Occipital lobe (tissue), 2 donors: ENCODE measurements around the gene RNF181. TPM values are rescaled to one million over a fixed set of nuclear protein-coding genes. Genes with fewer than 3 reads are reported as not detected.
"Not testable (repeated sequence)": the region's sequence is repeated elsewhere in the genome, so short reads cannot be mapped to it uniquely, and the experiment has no call there.

Experiments used
- DNase-seq: peaks from one replicate; lab custom pipeline; 2025; lab: John Stamatoyannopoulos, UW
- total RNA-seq: library from RNA; depleted of rRNA; stranded (reverse); fragments of >200 nt; gene quantifications from one replicate; pipeline ENCODE4 v1.2.3, GENCODE V29; 2014

RNF181 gene
- total RNA-seq, 1 donor from 2014 or later = 38.8 TPM

DNA sequence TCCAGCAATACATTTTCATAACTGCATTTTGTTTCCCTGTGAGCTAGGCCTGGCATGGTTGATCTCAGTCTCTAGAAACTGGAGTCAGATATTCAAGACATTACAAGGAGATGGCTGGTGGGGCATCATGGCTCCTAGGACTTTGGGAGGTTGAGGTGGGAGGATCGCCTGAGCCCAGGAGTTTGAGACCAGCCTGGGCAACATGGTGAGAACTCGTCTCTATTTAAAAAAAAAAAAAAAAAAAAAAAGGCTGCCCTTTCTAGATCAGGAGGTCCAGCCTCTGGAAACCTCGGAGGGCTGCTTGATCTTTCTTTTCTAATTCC, 18.5 kb upstream of the RNF181 start:
- no peak for DNase-seq

DNA sequence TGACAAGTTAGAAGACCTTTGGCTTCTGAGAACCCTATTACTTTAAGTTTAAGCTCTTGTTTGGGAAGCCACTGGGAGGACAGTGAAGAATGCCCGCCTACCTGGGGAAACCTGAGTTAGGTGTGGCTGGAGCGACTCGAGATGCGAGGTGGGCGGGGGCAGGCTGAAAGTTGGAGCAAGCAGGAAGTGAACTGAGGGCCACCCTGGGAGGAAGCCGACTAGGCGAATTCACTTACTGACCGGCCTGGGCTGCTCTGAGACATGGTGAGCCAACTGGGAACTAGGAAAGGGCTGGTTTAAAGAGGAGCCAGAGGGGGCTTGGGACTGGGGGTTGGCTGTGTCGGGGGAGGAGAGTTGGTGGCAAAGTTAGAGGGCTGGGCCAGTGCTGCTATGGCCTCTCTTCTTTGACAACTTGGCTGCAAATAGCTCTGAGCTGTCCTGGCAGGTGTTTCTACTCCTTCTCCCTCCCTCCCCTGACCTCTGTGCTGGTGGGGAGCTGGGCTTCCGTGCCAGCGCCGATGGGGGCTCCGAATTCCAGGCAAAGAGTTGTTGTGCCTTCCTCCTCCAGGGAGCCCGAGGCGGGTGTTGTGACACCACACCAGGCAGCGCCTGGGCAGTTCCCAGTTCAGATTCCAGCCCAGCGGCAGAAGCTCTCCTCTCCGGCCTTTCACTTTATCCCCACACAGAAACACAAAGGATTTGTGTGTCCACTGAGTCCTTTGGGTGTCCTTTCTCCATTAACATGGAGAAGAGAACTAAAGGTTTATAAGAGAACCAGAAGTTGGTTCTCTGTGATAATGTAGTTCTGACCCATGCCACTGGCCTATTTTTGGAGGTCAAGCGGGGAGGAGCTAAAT, 17.9 kb upstream of the RNF181 start, which contains the start of gene VAMP8:
TSS of gene VAMP8 (plus strand) at position 201 of the 857 bp plus-strand sequence. CDS start at position 262, 61 bp downstream.
- DNase-seq = no peak

DNA sequence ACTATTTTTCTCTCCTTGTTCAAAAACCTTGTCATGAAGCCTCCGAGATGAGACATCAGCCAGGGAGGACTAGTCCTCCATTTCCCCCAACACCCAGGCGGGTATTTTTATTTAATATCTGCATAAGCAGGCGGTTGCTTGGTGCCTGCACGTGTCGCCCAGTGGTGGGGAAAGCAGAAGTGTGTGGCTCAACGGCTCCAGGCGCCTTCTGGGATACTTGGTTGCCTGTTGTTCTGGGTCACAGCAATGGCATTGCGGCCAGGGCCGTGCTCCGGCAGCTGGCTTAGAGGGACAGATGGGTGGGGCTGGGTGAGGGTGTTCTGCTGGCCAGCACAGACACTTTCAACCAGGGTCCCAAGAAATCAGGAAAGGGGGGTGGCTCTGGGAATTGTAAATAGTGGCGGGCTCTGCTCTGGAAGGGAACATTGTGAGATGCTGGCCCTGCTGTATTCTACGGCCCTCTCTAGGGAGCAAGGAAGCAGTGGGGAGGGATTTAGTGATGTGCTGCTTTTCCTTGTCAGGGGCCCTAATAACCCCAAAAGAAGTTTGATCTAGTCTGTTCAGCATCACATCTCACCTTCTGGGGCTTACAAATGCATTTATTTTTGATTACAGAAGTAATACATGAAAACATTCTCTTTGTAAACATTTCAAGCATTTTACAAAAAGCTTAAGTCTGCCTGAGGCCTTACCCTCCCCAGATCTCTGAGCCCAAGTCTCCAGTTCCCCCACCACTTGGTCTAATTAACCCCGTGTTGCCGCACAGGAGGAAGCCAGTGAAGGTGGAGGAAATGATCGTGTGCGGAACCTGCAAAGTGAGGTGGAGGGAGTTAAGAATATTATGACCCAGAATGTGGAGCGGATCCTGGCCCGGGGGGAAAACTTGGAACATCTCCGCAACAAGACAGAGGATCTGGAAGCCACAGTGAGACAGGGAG, 17.0 kb upstream of the RNF181 start:
- no peak for DNase-seq

DNA sequence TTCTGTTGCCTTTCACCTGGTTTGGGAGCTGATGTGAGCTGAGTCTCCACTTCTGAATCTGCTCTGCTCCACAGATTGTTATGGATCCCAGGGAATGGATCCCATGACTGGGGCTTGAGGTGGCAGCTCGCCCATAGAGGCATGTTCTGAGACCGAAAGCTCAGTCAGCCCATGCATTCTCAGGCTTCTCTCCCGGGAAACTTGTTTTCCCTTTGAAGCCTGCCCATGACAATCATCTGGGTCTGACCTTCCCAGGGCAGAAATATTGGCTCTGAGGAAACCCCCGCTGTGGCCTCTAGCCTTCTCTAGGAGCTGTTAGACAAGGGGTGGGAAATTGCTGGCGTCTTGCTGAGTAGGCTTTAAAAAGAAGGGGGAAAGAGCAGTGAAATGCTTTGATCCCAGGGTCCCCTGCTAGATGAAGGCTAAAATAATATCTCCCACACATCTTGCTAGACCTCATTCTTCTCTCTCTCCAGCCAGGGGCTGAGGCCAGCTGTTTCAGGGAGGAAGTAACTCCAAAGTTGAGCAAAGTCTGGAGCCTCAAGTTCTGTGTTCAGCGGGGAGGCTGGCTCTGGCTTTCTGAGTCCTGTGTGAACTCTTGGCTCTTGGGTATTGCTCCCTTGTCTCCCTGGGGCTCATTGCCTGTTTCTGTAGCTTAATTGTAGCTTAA, 16.1 kb upstream of the RNF181 start:
- DNase-seq = no peak

- DNase-seq = no peak
These were observed 15.3 kb upstream of the RNF181 start for GRCh38 chr2:85580206-85580605.

DNA sequence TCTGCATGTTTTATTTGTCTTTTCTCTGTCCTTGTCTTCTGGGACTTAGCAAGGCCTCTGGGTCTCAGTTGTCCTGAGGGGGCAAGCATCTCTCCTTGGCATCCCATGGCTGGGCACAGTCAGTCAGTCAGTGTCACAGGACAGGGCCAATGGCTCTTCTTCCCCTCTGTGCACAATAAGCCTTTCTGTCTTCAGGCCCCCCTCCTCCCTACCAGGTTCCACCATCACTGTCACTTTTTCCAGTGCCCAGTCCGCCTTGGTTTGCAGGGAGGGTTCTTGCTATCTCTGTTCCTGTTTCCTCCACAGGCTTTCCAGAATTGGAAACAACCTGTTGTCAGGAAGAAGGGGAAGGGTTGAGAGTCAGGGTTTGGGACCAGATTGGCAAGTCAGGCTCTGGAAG, 13.1 kb upstream of the RNF181 start:
- no peak for DNase-seq

DNA sequence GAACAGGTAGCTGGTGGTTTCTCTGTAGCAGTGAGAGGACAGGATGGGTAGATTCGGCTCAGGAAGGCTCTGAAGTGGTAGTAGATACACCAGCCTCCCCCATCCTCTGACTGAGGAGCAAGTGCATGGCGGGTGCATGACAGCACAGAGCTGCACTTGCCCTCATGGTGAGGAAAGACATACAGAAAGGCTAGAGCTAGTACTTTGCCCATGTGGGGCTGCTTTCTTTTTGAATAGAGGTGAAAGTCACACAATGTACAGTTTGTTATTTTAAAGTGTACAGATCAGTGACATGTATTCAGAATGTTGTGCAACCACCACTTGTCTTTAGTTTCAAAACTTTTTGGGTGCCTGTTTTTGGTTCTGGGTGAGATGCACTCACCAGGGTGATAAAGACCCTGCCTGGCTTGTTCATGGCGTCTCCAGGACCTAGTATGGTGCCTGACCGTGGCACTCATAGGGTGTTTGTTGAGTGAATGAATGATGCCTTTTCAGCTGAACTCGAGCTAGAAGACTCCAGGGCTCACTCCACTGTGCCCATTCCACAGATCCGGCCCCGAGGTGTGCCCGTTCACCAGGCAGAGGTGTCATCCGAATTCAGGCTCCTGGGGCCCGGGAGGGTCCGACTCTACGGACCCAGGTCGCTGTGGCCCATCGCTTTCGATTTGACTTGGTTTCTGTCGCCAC, 11.7 kb upstream of the RNF181 start:
- no peak for DNase-seq

DNA sequence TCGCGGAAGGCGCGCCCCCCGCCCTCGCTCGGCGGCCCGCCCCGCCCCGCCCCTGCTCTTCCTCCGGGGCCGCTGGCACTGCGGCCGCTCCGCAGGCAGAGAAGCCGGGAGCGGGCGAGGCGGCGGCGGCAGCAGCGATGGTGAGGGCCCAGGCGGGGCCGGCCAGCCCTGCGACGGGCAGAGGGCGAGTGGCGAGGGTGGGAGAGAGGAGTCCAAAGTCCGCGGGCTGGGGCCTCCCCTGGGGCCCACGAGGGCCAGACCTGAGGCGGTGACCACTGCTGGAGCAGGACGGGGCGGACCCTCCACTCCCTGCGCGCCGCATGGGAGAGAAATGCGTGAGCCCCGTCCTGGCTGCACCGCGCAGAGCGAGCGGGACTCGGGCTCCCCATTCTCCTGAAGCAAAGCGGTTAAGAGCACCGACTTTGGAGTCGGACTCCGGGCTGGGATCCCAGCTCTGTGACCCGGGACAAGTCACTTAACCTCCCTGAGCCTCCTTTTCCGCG, 11.1 kb upstream of the RNF181 start, which contains the start of gene VAMP5:
TSS of gene VAMP5 (plus strand) at position 78 of the 503 bp plus-strand sequence. CDS start at position 138, 60 bp downstream.
- DNase-seq = no peak

DNA sequence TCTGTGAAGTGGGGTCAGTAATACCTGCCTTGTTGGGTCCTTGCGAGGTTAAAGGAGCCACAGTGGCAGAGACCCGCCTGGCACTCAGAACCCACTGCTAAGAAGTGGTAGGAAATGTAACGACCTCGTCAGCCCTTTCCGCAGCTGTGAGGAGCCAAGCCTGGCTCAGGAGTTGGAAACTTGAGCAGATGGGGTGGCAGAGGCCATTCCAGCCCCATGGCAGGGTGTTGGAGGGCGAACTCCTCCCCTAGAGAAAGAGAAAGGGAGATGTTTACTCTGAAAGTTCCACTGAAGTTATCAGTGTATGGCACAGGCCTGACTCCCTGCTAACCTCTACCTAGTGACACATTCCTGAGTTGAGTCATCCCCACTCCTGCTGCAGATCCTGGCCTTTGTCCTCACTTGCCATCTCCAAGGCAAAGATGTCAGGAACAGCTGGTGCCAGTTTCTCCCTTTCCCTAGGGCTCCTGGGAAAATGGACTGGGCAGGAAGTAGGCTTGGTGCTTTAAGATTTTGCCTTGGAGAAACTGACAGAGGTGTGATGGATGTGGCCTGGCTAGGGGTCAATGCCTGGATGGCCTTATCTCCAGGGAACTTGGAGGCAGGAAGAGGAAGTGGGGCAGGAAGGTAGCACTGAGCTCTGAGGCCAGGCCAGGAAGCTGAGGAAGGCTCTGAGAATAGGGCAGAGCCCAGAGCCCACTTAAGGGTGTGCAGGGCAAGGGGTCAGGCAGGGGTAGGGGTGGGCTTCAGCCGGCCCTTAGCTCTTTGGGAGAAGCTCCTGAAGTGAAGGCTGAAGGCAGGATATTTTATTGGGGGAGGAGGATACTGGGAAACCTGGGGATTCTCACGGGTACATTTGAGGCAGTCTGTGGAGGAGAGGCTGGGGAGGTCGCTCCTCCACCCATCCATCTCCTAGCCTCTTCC, 10.4 kb upstream of the RNF181 start:
- no peak for DNase-seq

GRCh38 chr2:85585781-85586105, 9.8 kb upstream of the RNF181 start:
- no peak for DNase-seq

DNA sequence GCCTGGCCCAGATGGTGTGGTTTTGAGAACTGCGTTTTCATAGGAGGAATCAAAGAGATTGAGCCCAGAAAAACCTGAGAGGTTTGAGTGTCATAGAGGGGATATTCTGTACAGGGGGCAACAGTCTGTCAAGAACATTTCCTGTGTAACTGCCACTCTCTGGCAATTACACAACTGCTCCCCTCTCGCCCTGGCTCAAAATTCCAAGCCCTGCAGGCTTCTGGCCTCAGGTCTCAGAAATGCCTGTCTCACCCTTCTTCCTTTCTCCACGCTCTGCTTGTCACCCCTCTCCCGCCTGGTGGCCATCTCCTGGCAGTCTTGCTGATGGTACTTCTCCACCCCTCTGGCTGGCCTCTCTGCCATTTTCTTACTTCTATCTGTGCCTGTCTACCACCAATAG, 7.3 kb upstream of the RNF181 start:
- DNase-seq = no peak

GRCh38 chr2:85588645-85589044, 6.9 kb upstream of the RNF181 start:
- DNase-seq = no peak

- DNase-seq = no peak
These were observed 6.4 kb upstream of the RNF181 start for GRCh38 chr2:85589181-85589580.

GRCh38 chr2:85589982-85590791, 5.4 kb upstream of the RNF181 start:
- no peak for DNase-seq

- DNase-seq = no peak
These were observed 4.6 kb upstream of the RNF181 start for GRCh38 chr2:85590950-85591349.

DNA sequence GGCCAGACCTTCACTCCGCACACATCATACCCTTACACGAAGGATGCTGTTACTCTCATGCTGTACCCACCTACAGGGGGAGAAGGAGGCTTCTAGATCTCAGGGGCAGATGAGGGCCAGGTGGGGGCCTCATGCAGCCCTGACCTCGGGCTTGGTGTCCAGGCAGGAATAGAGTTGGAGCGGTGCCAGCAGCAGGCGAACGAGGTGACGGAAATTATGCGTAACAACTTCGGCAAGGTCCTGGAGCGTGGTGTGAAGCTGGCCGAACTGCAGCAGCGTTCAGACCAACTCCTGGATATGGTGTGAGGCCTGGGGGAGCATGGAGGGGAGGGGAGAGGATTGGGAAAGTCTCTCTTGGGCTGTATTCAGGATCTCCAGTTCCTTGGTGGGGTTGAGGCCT, 4.0 kb upstream of the RNF181 start:
- no peak for DNase-seq

DNA sequence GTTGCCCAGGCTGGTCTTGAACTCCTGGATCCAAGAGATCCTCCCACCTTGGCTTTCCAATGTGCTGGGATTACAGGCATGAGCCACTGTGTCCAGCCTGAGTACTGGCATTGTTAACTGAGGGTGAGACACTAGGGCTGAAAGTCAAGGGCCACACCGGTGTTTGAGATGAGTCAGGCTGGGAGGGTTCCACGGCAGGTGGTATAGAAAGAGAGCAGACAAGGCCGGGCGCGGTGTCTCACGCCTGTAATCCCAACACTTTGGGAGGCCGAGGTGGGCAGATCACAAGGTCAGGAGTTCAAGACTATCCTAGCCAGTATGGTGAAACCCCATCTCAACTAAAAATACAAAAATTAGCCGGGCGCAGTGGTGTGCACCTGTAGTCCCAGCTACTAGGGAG, 3.2 kb upstream of the RNF181 start:
- DNase-seq = not testable (repeated sequence)

DNA sequence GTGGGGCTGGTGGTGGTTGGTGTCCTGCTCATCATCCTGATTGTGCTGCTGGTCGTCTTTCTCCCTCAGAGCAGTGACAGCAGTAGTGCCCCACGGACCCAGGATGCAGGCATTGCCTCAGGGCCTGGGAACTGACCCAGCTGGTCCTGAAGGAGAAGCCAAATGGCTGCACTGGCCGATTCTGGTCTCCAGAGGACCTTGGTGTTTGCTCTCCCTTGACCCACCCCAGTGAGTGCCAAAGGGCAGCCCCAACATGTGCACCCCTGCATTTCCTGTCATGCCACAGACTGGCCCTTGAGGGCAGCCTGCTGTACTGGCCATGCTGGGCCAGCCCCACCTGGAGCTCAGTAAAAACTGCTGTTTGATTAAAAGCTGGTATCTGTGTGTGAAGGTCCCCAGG, 2.5 kb upstream of the RNF181 start:
- DNase-seq = no peak

- no peak for DNase-seq
These were observed 737 bp upstream of the RNF181 start for GRCh38 chr2:85594715-85595300.
